CD4-positive, alpha-beta T cell treated with Interleukin-12 subunit alpha and Interleukin-12 subunit beta, for 1 hour (primary cell): ENCODE data around the gene GLS2.
A peak's percentile ranks its signal among the peaks of the same experiment; 100 is the strongest.
"Not testable (repeated sequence)": the region's sequence is repeated elsewhere in the genome, so short reads cannot be mapped to it uniquely, and the experiment has no call there.

Source experiments
- DNase-seq: peaks from one replicate; pipeline ENCODE4 v3.0.0-alpha.2; 2020

GLS2 gene

DNA sequence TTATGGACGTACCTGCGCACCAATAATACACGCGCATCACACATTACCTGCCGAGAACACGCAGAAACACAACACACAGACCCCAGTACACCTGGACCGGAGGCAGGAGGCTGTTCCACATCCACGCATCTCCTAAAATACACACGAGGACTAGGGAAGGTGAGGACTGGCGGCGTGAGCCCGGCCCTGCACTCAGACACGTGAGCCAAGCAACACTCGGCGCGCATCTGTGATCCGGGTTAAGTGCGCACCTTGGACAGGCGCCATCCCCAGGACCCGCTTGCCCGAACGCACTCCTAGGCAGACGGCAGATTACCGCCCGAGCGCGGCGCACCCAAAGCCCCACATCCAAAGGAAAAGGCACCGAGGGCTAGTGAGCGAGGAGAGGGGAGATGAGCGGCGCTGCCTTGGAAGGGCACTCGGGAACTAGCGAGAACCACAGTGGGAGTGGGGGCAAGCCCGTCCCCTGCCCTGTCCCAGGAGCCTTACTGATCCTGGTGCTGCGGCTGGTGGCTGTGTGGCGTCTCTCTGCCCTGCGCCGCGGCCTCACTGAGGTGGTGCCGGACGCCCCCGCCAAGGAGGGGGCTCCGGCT is 417 bp downstream of the GLS2 start:
- peak; percentile 15 for DNase-seq

DNA sequence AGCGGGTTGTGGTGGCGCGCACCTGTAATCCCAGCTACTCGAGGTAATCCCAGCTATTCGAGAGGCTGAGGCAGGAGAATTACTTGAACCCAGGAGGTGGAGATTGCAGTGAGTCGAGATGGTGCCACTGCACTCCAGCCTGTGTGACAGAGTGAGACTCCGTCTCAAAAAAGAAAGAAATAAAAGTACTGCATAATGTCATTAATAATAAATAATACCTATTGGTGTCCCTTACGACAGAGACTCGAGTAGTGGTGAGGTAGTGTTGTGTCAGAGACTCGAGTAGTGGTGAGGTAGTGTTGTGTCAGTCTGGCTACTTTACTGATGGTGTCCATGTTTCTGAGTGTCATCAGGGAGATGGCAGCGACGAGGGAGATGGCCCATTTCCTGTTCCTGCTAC is 1.3 kb downstream of the GLS2 start:
- DNase-seq: no peak

GRCh38 chr12:56484566-56484965 is 3.4 kb downstream of the GLS2 start:
- no peak for DNase-seq

GRCh38 chr12:56479625-56480024 is 8.3 kb downstream of the GLS2 start:
- no peak for DNase-seq

DNA sequence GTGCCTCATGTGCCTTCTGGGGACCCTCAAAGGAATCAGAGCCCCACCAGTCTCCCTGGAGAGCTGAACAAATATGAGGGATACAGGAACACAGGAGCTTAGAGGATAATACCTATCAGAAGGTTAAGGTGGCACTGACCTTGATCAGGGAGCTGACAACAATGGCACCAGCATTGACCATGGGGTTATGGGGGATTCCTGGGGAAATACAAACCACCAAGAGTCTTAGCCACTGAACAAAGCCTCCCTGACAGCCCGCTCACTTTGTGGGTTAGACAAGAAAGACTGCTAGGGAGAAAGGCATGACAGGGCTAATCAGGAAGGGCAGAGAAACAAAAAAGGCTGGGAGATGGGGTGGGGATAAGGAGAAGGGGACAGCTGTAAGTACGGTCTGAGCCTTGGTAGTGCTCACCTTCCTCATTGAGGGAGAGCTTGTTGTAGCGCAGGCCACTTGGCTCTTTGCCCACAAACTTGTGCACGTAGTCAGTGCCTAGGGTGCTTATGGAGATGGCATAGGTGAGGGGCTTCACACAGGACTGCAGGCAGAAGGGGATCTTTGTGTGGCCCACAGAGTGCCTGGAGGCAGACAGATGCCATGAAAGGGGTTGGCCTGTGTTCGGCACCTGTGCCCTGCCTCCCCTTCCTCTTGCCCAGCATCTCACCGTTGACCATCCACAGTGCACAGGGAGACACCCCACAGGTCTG is 10.3 kb downstream of the GLS2 start:
- no peak for DNase-seq

DNA sequence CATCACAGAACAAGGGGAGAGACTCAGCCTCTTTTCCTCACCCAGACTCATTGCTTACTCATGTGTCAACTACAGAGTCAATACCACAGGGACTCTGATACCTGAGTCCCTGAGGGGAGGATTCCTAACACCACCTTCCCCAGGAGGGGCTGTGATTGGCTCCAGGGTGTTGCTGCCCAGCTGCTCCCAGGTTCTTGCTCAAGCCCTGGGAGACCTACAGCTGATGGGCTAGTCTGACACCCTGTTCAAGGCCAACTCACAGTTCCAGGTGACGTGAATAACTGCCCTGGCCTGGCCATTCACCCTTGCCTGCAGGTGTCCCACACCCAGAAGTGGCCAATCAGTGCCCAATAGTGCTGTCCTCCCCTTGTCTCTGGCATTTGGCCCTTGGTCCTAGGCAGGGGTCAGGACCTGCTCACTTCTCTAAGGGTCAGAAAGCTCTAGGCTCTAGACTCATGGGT is 11.0 kb downstream of the GLS2 start:
- no peak for DNase-seq

- DNase-seq: no peak
Observed at GRCh38 chr12:56476143-56476542, 11.8 kb downstream of the GLS2 start.

GRCh38 chr12:56474389-56474788 is 13.6 kb downstream of the GLS2 start:
- no peak for DNase-seq

GRCh38 chr12:56469007-56469930 is 18.7 kb downstream of the GLS2 start:
- DNase-seq: no peak

GRCh38 chr12:56468216-56469006 is 19.6 kb downstream of the GLS2 start, which contains the start of gene SPRYD4:
TSS of gene SPRYD4 (plus strand) at chr12:56468578. CDS start at chr12:56468592, 14 bp downstream.
- DNase-seq: peak; percentile 95

DNA sequence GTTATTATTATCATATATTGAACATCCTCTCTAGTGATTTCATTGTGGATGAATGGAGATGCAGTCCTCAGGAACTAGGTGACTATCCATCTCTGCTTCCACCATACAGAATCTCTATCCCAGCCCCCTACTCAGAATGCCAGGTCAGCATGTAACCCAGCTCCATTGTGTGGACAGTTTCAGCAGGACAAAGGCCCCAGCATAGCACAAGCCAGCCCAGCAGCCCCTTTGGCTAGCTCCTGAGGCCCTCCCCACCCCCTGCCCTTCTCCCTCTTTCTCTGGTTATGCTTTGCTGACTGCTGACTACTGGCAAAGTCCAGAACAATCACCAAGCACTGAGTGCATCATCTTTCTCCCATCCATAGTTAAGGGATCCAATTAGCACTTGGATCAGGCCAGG is 25.4 kb downstream of the GLS2 start:
- no peak for DNase-seq

- DNase-seq: no peak
Observed at GRCh38 chr12:56461235-56462159, 26.5 kb downstream of the GLS2 start.

DNA sequence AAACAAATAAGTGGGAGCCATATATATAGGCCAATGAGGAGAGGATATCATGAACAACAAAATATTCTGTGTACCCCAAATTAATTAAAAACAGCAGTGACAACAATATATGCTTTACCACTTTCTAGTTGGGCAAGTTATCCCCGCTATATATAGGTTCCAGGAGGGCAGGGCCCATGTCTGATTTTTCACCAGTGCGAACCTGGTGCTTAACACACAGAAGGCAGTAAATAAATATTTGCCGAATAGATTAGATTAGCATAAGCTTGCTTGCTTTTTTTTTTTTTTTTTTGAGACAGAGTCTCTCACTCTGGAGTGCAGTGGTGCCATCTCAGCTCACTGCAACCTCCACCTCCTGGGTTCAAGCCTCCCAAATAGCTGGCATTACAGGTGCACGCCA is 30.1 kb downstream of the GLS2 start:
- DNase-seq: no peak

GRCh38 chr12:56454557-56454956 is 33.4 kb downstream of the GLS2 start, which contains the start of gene MIP:
TSS of gene MIP (minus strand) at chr12:56454657. CDS start at chr12:56454613, 44 bp downstream.
- DNase-seq: no peak

GRCh38 chr12:56451147-56451546 is 36.8 kb downstream of the GLS2 start:
- no peak for DNase-seq

- DNase-seq: no peak
Observed at GRCh38 chr12:56450241-56450640, 37.7 kb downstream of the GLS2 start.

GRCh38 chr12:56449622-56449984 is 38.4 kb downstream of the GLS2 start:
- no peak for DNase-seq

- DNase-seq: peak; percentile 85
Observed at GRCh38 chr12:56448860-56449621, 38.9 kb downstream of the GLS2 start, which contains the start of gene TIMELESS. TSS of gene TIMELESS (minus strand) at chr12:56449426. CDS start at chr12:56434170, 15,256 bp downstream.

- DNase-seq: not testable (repeated sequence)
Observed at GRCh38 chr12:56443208-56443607, 44.8 kb downstream of the GLS2 start.

GRCh38 chr12:56437430-56438176 is 50.4 kb downstream of the GLS2 start:
- DNase-seq: no peak
